Measurements from ENCODE around the gene TPM4.
"Not testable (repeated sequence)": the region's sequence is repeated elsewhere in the genome, so short reads cannot be mapped to it uniquely, and the experiment has no call there.

Gene TPM4

GRCh38 chr19:16074488-16075365, 1.6 kb upstream of the TPM4 start:
- peaks cover 52% of the 10 kb centered on the region for H3K4me1 Mint-ChIP-seq (ENCODE audit: low read depth)
- no peaks in the 10 kb centered on the region for H3K9me3 Mint-ChIP-seq
- peak overlapping the region; percentile 88 for H3K27ac Mint-ChIP-seq
- peak overlapping the region; percentile 88 for H3K4me3 Mint-ChIP-seq
- no peaks in the 10 kb centered on the region for H3K27me3 Mint-ChIP-seq (ENCODE audit: low read depth)
- peaks cover 21% of the 10 kb centered on the region for H3K36me3 Mint-ChIP-seq (ENCODE audit: low read depth)

DNA sequence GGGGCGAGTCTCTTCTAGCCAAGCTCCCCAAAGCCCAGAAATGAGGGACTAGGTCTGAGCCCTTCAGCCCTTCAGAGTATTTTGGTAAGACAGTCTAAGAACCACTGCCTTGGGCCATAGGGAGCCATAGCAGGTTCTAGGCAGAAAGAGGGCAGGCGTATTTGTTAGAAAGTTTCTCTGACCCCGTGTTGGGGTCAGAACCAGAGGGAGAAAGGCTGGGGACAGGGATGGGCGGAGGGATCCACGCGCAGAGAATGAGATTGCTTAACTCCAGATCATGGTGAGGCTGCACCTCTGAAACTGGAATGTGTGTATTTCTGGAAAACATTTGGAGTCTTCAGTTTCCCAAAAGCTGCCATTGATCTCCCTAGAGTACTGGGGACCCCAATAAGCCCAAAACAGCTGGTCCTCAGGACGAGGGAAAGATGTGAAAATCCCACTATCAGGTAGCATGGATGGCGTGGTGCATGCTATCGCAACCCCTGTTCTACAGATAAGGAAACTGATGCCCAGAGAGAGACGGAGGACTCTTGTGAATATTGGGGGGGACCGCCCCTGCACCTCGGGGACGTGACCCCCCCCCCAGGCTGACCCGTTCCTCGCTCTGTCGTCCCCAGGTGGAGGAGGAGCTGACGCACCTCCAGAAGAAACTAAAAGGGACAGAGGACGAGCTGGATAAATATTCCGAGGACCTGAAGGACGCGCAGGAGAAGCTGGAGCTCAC, 703 bp upstream of the TPM4 start:
- Mint-ChIP-seq H3K36me3 (ENCODE audit: low read depth) (peaks cover 28% of the 10 kb centered on the region), H3K4me1 (ENCODE audit: low read depth) (peaks cover 59% of the 10 kb centered on the region), H3K4me3 (peak overlapping the region; percentile 88), H3K27me3 (ENCODE audit: low read depth) (no peaks in the 10 kb centered on the region), H3K27ac (peak overlapping the region; percentile 88), H3K9me3 (no peaks in the 10 kb centered on the region)

- Mint-ChIP-seq H3K36me3 (ENCODE audit: low read depth) (peaks cover 40% of the 10 kb centered on the region), H3K4me1 (ENCODE audit: low read depth) (peaks cover 67% of the 10 kb centered on the region)
These were observed 790 bp downstream of the TPM4 start for GRCh38 chr19:16076958-16077611.

DNA sequence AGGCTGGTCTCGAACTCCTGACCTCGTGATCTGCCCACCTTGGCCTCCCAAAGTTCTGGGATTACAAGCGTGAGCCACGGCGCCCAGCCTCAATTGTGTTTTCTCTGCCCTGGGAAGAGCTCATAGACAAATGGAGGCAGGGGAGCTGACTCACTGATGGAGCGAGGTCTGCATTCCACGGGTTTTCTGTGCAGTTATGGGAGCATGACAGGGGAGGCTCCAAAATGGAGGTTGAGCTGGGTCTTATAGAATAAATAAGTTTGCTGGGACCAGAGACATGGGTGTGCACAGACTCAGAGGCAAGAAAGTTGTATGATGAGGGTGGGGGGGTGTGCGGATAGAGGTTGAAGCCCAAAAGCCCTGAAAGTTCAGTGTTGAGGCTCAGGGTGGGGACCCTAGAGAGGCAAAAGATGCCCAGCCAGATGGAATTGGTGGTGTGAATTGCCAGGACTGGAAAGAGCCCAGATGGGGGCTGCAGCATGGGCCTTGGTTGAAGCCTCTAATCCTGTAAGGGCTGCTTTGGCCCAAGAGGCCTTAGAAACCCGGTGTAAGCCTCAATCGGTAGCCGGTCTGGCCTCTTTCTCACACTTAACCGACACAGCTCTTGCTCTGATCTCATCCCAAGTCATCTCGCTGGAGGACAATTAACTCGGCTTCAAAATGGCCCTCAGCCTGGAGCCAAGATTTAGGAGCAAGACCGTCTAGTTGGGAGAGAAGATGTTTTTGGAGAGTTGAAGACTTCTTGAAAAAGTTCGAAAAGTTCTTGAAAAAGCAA, 1.9 kb downstream of the TPM4 start:
- Mint-ChIP-seq H3K27me3 (ENCODE audit: low read depth) (no peaks in the 10 kb centered on the region), H3K4me3 (peak overlapping the region; percentile 86), H3K4me1 (ENCODE audit: low read depth) (peaks cover 64% of the 10 kb centered on the region), H3K27ac (peak overlapping the region; percentile 96), H3K36me3 (ENCODE audit: low read depth) (peaks cover 45% of the 10 kb centered on the region), H3K9me3 (no peaks in the 10 kb centered on the region)

More at GRCh38 chr19:16076958-16077611, 790 bp downstream of the TPM4 start:
- H3K27ac Mint-ChIP-seq: peak overlapping the region; percentile 96
- H3K4me3 Mint-ChIP-seq: peak overlapping the region; percentile 86
- H3K27me3 Mint-ChIP-seq (ENCODE audit: low read depth): no peaks in the 10 kb centered on the region
- no peaks in the 10 kb centered on the region for H3K9me3 Mint-ChIP-seq

GRCh38 chr19:16078759-16079707, 2.7 kb downstream of the TPM4 start:
- H3K27ac Mint-ChIP-seq: peak overlapping the region; percentile 96
- no peaks in the 10 kb centered on the region for H3K27me3 Mint-ChIP-seq (ENCODE audit: low read depth)
- H3K9me3 Mint-ChIP-seq: no peaks in the 10 kb centered on the region
- peak overlapping the region; percentile 86 for H3K4me3 Mint-ChIP-seq
- peaks cover 49% of the 10 kb centered on the region for H3K36me3 Mint-ChIP-seq (ENCODE audit: low read depth)
- H3K4me1 Mint-ChIP-seq (ENCODE audit: low read depth): peaks cover 62% of the 10 kb centered on the region

DNA sequence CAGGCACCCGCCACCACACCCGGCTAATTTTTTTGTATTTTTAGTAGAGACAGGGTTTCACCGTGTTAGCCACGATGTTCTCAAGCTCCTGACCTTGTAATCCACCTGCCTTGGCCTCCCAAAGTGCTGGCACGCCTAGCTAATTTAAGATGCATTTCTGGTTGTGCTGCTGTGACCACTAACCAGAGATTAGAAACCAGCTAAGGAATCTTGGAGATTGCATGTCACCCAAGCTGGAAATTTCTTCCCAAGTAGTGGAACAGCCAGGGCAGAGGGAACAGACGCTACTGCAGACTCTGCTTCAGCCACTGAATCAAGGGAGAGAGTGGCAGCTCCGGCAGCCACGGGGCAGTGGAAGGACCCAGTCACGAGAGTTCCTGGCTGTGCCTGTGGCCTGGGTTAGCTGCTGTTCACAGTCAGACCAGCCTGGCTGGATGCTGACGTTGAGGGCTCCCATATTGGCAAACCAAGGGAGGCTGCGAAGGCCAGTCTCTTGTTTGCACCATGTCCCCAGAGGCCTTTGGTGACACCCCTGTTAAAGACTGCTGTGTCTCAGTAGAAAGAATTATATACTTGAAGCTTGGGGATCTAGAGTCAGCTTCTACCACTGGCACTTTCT, 7.9 kb downstream of the TPM4 start:
- Mint-ChIP-seq H3K4me1 (ENCODE audit: low read depth) (peaks cover 68% of the 10 kb centered on the region), H3K27me3 (ENCODE audit: low read depth) (no peaks in the 10 kb centered on the region), H3K4me3 (peak overlapping the region; percentile 34), H3K9me3 (no peaks in the 10 kb centered on the region), H3K36me3 (ENCODE audit: low read depth) (peaks cover 66% of the 10 kb centered on the region), H3K27ac (peak overlapping the region; percentile 87)

DNA sequence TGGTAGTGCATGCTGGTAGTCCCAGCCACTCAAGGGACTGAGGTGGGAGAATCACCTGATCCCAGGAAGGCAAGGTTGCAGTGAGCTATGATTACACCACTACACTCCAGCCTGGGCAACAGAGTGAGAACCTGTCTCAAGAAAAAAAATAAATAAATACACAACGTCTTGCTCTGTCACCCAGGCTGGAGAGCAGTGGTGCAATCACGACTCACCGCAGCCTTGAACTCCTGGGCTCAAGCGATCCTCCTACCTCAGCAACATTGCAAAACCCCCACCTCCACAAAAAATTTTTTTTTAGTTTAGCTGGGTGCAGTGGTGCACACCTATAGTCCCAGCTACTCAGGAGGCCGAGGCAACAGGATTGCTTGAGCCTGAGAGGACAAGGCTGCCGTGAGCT, 8.8 kb downstream of the TPM4 start:
- Mint-ChIP-seq H3K27me3 (ENCODE audit: low read depth) (no peaks in the 10 kb centered on the region), H3K9me3 (no peaks in the 10 kb centered on the region), H3K36me3 (ENCODE audit: low read depth) (peaks cover 68% of the 10 kb centered on the region), H3K4me3 (peak overlapping the region; percentile 82), H3K27ac (peak overlapping the region; percentile 87), H3K4me1 (ENCODE audit: low read depth) (peaks cover 66% of the 10 kb centered on the region)

GRCh38 chr19:16087404-16087803, 11.1 kb downstream of the TPM4 start:
- not testable (repeated sequence) for H3K27ac Mint-ChIP-seq; H3K4me3 Mint-ChIP-seq; H3K27me3 Mint-ChIP-seq (ENCODE audit: low read depth); H3K9me3 Mint-ChIP-seq
- H3K4me1 Mint-ChIP-seq (ENCODE audit: low read depth): peaks cover 47% of the 10 kb centered on the region
- peaks cover 61% of the 10 kb centered on the region for H3K36me3 Mint-ChIP-seq (ENCODE audit: low read depth)

GRCh38 chr19:16087940-16088339, 11.6 kb downstream of the TPM4 start:
- Mint-ChIP-seq H3K9me3 (no peaks in the 10 kb centered on the region), H3K27me3 (ENCODE audit: low read depth) (no peaks in the 10 kb centered on the region), H3K36me3 (ENCODE audit: low read depth) (peaks cover 63% of the 10 kb centered on the region), H3K4me3 (no peak overlapping the region), H3K4me1 (ENCODE audit: low read depth) (peaks cover 49% of the 10 kb centered on the region), H3K27ac (peak overlapping the region; percentile 15)

DNA sequence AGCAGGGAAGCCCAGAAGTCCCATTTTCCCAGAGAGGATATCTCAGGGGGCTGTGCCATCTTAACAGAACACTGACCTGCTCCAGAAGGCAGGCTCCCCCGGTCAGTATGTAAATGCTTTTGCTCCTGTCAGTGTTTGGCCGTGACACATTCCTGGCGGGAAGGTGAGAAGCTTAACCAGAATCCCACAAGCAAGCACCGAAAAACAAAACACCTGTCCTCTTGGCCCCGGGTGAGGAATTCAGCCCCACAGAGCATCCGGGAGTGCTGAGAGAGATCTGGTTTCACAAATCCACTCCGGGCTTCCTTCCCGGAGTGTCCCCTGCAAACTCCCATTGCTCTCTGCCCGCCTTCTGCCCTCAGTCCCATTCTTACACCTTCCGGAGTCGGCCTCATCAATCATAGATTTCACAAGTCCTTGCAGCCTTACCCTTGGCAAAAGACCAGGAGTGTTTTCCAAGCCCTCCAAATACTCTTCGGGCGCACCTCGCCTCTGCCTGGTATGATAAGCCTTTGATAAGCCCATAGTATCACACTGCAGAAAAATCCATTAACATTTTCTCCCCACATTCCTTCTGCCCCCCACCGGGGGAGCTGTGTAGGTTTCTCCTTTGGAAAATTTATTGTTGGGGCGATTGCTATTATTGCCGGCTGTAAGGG, 12.2 kb downstream of the TPM4 start:
- H3K4me3 Mint-ChIP-seq: no peak overlapping the region
- H3K4me1 Mint-ChIP-seq (ENCODE audit: low read depth): peaks cover 48% of the 10 kb centered on the region
- H3K27me3 Mint-ChIP-seq (ENCODE audit: low read depth): no peaks in the 10 kb centered on the region
- H3K36me3 Mint-ChIP-seq (ENCODE audit: low read depth): peaks cover 65% of the 10 kb centered on the region
- H3K27ac Mint-ChIP-seq: no peak overlapping the region
- H3K9me3 Mint-ChIP-seq: no peaks in the 10 kb centered on the region

GRCh38 chr19:16089010-16089846, 12.9 kb downstream of the TPM4 start:
- Mint-ChIP-seq H3K27ac (peak overlapping the region; percentile 49), H3K4me3 (no peak overlapping the region), H3K27me3 (ENCODE audit: low read depth) (no peaks in the 10 kb centered on the region)

More at GRCh38 chr19:16089010-16089846, 12.9 kb downstream of the TPM4 start:
- Mint-ChIP-seq H3K4me1 (ENCODE audit: low read depth) (peaks cover 49% of the 10 kb centered on the region), H3K9me3 (no peaks in the 10 kb centered on the region), H3K36me3 (ENCODE audit: low read depth) (peaks cover 66% of the 10 kb centered on the region)

Measured in T-helper 1 cell treated with Interleukin-12 subunit alpha and Interleukin-12 subunit beta and Interleukin-4 antibody, amounts not matched to agents 30 μg/mL and 1 μg/mL, for 36 hours (primary cell).